Epithelial cell of esophagus (primary cell): Measurements from ENCODE around the gene CHRM1.
"Not testable (repeated sequence)": the region's sequence is repeated elsewhere in the genome, so short reads cannot be mapped to it uniquely, and the experiment has no call there.

Experiments used
- DNase-seq: peaks from one replicate; pipeline ENCODE4 v3.0.0; 2010; ENCODE audit warnings: low read depth
- H3K4me3 ChIP-seq: 2 replicates; pipeline ENCODE4 v1.5.1; 2011; ENCODE audit warnings: mild to moderate bottlenecking, low read length, control low read depth
- TF ChIP-seq, protein P1 (sequence below): IDR thresholded peaks from 2 replicates; pipeline ENCODE4 v1.5.1; 2011; ENCODE audit warnings: low read depth, mild to moderate bottlenecking, low read length, control low read depth, inconsistent platforms; ENCODE audit not compliant: insufficient read depth; ENCODE audit errors: missing control alignments

CHRM1 gene

DNA sequence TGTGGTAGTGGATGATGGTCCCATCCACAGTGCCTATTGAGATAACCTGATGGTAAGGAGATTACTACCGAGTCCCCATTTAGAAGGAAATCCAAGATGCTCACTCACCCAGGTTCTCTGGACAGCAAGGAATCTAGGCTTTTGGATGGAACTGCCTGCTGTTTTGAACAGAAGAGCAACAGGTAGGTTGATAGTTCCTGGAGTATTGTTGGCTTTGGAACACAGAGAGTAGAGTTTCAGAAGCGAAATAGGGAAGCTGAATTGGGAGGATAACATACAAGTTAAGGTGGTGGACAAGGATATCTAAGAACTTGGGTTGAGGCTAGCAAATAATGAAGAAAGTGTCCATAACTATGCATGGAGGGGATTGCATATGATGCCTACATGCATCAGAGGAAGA lies 36.0 kb upstream of the CHRM1 start:
- DNase-seq = no peak
- TF ChIP-seq, protein P1, sequence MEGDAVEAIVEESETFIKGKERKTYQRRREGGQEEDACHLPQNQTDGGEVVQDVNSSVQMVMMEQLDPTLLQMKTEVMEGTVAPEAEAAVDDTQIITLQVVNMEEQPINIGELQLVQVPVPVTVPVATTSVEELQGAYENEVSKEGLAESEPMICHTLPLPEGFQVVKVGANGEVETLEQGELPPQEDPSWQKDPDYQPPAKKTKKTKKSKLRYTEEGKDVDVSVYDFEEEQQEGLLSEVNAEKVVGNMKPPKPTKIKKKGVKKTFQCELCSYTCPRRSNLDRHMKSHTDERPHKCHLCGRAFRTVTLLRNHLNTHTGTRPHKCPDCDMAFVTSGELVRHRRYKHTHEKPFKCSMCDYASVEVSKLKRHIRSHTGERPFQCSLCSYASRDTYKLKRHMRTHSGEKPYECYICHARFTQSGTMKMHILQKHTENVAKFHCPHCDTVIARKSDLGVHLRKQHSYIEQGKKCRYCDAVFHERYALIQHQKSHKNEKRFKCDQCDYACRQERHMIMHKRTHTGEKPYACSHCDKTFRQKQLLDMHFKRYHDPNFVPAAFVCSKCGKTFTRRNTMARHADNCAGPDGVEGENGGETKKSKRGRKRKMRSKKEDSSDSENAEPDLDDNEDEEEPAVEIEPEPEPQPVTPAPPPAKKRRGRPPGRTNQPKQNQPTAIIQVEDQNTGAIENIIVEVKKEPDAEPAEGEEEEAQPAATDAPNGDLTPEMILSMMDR = no peak
- no peak overlapping the region for H3K4me3 ChIP-seq

DNA sequence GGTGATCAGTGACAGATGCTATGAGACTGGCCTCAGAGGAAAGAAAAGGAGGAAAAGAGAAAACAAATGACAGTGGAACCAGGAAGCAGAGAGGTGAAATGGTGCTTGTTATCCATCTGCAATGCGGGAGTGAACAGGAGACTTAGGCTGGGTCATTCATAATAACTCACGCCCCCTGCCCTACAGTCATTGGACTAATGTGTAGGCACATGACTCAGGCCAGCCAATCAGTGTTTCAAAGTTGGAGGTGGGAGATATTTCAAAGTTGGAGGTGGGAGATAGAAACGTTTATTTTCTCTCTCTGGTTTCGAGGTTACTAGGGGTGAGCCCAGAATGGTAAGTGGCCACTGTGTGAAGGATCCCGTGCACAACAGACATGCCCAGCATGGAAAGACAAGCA lies 33.3 kb upstream of the CHRM1 start:
- TF ChIP-seq, protein P1 = no peak
- H3K4me3 ChIP-seq = no peak overlapping the region
- DNase-seq = no peak

DNA sequence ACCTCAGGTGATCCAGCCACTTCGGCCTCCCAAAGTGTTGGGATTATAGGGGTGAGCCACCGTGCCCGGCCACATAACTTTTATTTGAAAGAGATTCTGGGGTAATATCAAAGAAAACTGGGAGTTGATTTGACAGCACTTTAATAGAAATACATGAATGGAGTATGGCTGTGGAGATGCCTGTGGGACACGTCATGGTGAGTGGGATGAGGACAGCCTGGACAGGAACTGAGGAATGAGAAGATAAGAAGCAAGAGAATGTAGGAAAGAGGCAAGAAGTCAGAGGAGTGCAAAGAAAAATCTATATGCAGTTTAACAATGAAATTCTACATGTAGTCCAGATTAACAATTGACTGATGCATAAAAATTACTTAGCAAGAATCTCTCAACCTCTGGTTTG lies 32.6 kb upstream of the CHRM1 start:
- DNase-seq = no peak
- TF ChIP-seq, protein P1 = no peak
- H3K4me3 ChIP-seq = no peak overlapping the region

DNA sequence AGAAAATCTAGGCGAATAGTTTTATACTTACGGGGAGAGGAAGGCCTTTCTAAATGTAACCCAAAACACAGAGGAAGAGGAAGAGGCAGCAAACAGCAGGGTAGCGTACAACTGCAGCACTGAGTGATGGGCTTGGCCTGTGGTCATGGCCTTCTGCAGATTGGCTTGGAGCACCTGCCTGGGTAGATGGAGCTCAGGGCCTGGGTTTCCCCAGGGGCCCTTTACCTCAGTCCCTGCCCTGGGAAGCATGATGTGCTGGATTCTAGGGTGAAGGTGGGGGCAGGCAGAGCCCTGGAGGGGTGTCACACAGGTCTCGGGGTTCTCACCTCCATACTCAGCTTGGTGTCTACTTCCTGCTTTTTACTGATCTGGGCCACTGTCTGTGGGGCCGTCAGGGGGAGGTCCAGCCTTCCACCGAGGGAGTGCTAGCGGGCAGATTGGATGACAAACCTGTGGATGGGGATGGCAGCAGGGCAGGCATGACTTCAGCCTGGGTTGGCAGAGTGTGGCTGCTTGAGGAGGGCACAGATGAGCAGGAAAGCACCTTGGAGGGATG lies 27.7 kb upstream of the CHRM1 start:
- no peak for DNase-seq
- TF ChIP-seq, protein P1 = no peak
- no peak overlapping the region for H3K4me3 ChIP-seq

DNA sequence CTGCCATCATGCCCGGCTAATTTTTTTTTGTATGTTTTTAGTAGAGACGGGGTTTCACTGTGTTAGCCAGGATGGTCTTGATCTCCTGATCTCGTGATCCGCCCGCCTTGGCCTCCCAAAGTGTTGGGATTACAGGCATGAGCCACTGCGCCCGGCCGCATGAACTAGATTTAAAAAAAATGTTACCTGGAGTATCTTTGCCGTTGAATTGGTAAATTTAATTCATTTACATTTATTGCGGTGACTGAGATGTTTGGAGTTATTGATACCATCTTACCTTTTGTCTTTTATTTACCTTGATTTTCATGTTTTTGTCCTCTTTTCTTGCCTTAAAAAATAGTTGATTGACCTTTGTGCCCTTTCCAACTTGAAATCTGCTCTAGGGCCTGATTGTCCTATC lies 24.4 kb upstream of the CHRM1 start:
- H3K4me3 ChIP-seq, DNase-seq: not testable (repeated sequence)

DNA sequence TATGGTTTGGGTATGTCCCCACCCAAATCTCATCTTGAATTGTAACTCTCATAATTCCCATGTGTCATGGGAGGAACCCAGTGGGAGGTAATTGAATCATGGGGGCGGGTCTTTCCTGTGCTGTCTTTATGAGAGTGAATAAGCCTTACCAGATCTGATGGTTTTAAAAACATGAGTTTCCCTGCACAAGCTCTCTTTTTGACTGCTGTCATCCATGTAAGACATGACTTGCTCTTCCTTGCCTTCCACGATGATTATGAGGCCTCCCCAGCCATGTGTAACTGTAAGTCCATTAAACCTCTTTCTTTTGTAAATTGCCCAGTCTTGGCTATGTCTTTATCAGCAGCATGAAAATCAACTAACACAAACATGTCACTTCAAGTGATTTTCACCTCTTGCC lies 16.4 kb upstream of the CHRM1 start:
- H3K4me3 ChIP-seq, DNase-seq: not testable (repeated sequence)

DNA sequence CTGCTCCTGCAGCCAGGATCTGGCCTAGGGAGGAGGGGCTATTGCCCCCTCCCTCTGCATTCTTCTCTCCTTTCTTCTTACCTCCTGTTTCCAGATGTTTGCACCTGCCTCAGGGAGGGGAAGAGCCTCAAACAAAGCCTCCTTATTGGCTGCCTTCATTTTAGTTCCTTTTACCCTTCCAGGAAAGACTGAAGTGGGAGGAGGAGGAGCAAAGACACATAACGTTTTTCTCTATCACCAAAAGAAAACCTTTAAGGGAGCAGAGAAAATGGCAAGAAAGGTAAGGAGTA lies 13.3 kb upstream of the CHRM1 start:
- no peak for DNase-seq
- TF ChIP-seq, protein P1 = no peak
- H3K4me3 ChIP-seq = no peak overlapping the region

DNA sequence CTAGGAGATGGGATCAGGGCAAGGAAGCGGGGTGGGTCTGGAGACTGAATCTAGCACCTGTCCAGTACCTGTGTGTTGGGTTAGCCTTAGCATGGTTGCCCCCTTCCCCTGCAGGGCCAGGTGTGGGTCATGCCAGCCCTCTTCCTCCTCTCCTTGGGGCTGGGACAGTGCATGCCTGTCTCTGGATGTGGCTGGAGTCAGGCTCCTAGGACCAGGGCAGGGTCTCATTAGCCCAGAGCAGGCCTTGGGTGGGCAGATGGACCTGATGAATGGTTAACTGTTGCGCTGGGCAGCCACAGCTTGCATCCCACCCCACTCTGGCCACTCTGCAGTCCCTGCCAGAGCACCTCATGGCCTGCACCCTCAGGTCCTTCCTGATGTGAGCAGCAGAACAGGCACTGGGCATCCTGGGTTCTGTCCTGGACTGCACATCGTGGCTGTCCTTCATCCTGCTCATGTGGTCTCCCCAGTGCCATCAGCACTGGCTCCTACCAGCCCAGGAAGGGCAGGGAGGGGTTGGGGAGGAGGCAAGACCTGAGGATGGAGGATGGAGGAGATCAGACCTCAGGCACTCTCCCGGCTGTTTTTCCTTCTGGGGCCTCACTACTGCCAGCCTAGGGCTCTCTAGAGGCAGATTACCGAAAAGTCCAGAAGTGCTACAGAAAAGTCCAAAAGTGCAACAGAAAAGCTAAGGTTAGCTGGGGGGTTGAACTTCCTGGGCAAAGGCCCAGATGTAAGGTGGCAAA lies 12.8 kb upstream of the CHRM1 start:
- no peak overlapping the region for H3K4me3 ChIP-seq
- TF ChIP-seq, protein P1 = no peak
- no peak for DNase-seq
